GM19328 (cell line): ENCODE results near the gene DAB1.
"Not testable (repeated sequence)": the region's sequence is repeated elsewhere in the genome, so short reads cannot be mapped to it uniquely, and the experiment has no call there.

Source experiments
- ATAC-seq: cut with Tn5 transposase; IDR thresholded peaks from one replicate; pipeline ENCODE4 v1.9.1; 2021; ENCODE audit warnings: mild to moderate bottlenecking, moderate library complexity; ENCODE audit not compliant: unreplicated experiment

The DAB1 gene

DNA sequence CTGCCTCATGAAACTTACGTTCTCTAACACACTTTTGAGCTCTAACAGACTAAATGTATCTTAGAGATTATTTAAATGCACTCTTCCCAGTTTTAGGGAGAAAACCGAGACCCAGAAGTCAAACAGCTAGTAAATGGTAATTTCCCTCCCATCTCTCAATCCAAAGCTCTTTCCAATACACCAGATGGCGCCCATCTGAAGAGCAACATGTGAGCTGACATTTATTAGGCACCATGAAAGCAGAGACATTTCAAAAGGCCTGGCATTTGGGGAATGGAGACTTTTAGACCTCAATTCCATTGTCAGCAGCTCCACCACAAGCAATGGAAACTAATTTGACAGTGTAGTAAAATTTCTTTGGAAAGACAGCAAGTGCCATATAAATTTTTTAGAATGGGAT lies 191.4 kb downstream of the DAB1 start:
- ATAC-seq: no peak

DNA sequence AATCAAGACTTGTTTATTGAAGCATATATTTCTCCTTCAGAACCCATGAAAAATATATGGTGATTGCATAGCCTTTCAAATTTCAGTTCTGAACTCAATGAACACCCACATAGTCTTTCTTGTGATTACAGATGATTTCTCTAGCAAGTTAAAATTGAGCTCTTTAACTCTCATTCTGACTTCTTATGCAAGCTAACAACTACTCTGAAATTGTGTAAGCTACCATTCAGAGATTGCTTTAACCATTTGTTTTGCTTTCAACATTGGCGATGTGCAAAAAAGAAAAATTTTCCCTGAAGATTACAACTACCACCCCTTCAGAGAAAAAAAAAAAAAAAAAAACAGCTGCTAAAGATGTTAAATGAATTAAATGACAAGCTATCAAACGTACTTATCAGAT lies 193.9 kb downstream of the DAB1 start:
- ATAC-seq: no peak

DNA sequence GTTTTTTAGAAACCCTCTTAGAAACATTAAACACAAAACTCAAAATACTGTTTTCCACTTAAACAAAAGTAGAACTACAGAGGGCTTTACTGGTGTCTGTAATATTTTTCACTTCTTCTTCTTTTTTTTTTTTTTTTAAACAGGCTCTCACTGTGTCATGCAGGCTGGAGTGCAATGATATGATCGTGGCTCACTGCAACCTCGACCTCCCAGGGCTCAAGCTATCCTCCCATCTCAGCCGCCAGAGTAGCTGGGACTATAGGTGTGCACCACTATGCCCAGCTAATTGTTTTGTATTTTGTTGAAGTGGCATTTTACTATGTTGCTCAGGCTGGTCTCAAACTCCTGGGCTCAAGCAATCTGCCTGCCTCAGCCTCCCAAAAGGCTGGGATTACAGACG lies 194.8 kb downstream of the DAB1 start:
- no peak for ATAC-seq

DNA sequence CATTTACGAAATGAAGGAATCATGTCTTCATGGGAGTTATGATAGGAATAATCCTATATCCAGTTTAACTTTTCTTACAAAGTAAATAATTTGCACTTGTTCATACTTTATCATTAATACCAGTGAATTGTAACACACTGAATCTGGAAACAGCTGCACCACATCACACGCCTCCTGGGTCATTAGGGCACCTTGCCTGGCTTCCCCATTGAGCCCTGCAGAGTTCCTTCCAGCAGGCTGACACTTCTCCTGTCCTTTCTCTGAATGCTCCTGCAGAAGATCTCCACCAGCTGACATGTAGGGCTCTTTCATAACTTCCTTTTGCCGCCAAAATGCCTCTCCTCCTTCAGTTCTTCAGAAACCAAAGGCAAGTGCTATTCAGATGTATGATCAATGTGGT lies 201.1 kb downstream of the DAB1 start:
- ATAC-seq: no peak

DNA sequence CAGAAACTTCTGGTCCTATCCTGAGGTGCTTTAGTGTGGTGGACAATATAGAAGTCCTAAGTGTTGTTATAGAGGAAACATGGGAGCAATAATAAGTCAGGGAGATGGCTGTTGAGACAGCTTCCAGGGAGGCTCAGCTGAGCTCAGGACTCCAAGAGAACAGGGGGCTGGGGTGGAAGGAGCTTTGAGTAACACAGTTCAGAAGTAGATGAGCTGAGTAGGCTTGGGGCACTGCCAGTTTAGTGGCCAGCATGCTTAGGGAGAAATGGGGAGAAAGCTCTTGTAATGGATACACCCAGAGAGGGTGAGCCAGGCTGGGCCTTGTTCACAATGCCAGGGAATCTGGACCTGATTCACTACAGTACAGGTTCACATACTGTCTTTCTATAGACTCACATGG lies 201.6 kb downstream of the DAB1 start:
- ATAC-seq: no peak

DNA sequence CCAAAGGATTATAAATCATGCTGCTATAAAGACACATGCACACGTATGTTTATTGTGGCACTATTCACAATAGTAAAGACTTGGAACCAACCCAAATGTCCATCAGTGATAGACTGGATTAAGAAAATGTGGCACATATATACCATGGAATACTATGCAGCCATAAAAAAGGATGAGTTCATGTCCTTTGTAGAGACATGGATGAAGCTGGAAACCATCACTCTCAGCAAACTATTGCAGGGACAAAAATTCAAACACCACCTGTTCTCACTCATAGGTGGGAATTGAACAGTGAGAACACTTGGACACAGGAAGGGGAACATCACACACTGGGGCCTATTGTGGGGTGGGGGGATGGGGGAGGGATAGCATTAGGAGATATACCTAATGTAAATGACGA lies 203.0 kb downstream of the DAB1 start:
- ATAC-seq: not testable (repeated sequence)

DNA sequence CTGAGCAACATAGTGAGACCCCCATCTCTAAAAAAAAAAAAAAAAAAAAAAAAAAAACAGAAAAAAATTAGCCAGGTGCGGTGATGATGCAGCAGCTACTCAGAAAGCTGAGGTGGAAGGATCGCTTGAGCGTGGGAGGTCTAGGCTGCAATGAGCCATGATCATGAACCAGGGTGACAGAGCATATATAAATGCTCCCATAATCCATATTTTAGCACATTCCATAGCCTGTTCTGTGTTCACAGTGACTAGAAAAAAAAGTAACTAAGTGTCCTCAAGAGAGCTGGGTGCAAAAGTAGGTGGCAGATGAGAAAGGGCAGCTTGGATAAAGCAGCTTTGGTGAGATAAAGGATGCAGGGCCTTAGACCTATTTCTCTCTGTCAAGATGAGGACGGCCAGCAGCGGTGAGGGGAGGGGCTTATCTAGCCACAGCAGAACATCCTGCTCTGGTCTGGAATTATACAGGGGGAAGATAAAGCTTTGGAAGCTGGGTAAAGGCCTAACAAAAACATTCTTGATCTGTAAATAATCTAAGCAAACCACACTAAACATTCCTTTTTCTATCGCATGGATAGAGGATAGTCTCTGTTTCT lies 205.3 kb downstream of the DAB1 start:
- no peak for ATAC-seq

DNA sequence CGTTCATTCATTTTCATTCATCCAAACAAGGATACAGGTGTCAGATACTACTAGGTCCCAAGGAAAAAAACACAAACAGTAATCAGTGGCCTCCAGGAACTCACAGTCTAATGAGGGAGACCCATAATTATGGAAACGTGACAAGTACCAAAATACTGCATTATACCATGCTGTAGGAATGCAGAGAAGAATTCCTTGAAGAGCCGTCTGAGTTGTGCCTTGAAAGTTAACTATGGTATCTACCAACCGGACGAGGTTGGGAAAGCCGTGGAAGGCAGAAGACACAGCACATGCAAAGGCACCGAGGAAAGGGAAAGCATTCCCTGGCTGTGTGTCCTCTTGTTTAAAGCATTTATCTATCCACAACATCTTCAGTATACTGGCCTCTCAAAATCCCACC lies 206.0 kb downstream of the DAB1 start:
- no peak for ATAC-seq

DNA sequence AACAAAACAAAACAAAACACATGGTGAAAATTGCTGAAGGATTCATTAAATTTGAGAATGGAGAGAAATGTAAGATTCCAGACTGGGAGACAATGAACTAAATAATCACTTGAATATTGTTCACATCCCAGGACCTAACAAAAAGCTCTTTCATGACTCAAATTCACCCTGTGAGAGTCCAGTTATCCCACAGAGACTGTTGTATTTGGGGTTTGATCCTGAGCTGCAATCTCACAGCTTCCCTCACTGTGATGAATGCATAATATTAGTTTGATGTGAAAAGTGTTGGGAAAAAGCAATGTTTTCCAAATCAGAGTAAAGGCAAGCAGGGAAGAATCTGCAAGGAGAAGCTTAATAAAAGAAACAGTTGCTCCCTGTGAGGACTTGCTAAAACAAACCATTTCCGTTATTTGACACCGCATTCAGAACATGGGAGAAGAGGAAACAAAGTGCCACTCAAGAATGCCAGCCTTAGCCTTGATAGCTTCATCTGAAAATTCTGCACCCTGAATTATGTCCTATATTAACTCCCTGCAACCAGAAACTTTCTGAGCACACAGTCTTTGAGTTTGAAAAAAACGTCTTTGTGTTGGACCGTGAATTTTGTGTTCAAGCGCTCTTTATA lies 208.8 kb downstream of the DAB1 start:
- ATAC-seq: no peak

DNA sequence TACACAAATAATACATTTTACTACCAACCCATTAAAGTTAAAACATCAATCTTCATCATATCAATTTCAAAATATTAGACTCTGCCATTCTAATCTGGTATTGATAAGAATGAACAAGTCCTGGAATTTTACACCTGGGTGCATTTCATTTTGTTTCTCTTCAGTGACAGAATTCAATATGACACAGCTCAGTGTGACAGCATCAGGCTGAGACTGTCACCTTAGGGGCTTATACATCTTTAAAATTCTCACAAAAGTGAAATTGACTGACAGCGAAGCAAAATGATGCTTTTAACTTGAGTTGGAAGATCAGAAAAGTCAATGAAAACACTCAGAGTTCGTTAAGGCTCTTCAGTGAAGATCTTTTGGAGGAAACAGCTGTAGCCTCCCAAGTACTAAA lies 213.0 kb downstream of the DAB1 start:
- no peak for ATAC-seq

DNA sequence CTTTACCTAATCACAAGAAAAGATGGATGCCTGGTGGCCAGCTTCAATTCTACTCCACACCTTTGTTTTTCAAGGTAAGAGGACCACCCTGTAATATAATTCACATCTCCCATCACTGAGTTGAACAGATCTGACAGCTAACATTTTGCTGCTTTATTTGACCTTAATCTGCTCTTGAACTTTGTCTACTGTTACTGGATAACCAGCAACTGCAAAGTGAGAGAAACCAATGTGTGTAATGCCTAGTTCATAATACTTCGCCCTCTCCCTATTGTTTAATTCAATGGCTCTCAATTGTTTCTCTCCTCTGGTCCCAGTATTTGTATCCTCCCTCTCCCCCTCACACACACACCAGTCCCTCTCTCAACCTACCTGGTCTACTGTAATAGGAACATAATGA lies 214.4 kb downstream of the DAB1 start:
- ATAC-seq: no peak

DNA sequence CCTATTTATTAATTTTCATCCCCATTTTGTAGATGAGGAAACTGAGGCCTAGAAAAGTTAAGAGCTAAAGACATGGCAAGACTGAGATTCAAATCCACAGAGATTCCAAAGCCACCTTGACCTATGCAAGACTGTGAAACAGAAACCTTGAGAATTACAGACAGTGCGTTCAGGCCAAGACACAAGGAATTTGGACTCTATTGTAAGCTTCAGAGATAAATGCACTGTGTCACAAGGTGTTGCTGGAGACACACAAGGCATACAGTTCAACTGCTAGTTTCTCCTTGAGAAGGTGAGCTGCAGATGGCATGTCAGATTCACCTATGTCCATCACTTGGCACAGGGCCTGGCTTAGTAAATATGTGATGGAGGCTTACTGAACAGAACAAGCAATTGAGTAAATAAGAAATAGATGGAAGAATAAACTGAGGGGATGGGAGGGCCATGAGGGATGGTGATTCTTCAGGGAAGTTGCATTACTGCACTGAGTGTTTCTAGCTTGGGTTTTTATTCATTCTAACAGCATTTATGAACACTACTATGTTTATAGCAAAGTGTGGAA lies 215.0 kb downstream of the DAB1 start:
- no peak for ATAC-seq

DNA sequence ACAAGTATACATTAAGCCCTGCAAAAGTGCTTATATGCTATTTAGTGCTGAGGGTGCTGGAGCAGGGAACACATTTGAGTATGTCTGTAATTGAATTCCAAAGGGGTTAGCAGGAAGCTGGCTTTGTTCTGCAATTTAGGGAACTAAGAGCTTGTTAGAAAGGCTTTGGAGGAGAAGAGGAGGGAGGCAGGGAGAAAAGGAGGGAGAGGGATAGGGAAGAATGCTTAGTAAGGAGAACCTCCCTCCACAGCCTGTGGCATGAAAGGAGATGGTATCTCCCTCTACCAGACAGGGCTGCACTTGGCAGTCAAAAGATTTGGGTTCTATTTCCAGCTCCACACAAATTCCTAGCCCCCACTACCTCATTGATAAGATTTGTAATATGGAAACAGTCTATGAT lies 217.8 kb downstream of the DAB1 start:
- ATAC-seq: no peak

DNA sequence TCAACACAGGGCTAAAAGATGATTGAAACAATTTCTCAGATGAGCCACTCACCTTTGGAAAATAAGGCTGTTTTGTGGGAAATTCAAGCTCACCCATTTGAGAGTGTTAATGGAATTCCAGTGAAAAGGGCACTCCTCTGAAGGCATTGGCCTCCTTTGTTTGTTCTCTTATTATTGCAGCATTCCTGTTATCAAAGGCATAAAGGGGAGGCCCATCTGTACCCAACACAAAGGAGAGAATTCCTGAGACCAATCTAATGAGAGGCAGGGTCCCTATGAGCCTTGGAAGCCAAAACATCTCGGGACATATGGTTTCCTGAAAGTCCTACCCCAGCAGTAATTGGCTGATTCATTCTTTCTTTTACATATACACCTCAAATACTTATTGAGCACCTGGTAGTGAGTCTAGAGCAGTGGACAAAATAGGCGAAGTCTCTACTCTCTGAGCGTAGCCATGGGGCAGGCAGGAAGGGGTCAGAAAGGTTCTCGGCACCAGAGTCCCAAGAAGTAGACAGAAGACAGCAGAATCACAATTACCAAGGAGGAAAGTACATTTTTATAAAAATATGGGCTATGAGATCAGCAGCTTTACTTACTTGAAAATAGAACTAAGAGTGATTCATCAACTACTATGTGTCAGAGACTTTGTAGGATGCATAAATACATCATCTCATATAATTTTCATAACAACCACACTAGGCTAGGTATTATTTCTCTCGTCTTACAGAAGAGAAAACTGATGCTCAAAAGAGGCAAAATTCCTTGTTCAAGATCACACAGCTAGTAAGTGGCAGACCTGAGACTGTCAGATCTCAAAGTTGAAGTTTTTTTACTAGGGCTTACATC lies 218.7 kb downstream of the DAB1 start:
- ATAC-seq: no peak

DNA sequence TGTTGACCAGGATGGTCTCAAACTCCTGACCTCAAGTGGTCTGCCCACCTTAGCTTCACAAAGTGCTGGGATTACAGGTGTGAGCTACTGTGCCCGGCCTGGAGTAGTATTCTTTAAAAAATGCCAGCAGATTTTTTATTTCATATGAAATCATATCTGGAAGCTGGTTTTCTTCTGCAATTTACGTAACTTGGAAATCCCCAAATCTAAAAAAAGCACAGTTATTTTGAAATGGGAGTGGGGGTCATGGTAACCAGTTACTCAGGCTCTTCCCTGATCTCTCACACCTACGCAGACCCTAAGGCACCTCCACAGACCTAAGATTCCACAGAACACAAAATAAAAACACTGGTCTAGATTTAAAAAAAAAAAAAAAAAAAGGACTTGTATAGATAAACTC lies 219.8 kb downstream of the DAB1 start:
- no peak for ATAC-seq

DNA sequence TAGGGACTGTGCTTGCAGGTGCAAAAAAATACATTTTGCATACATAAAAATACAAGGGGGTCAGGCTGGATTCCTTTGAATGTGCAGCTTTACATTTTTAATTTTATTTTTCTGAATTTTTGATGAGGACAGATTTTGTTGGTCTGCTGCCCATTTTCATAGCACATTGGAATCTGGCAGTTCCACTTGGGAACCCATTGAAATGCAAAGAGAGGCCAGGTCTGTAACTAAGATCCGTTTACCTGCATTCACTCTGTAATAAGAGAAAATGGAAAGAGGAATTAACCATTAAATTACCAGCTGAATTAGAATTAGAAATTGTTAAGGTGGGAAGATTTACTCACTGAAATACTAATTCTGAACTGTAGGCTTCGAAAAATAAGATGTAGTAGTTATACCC lies 221.6 kb downstream of the DAB1 start:
- no peak for ATAC-seq

DNA sequence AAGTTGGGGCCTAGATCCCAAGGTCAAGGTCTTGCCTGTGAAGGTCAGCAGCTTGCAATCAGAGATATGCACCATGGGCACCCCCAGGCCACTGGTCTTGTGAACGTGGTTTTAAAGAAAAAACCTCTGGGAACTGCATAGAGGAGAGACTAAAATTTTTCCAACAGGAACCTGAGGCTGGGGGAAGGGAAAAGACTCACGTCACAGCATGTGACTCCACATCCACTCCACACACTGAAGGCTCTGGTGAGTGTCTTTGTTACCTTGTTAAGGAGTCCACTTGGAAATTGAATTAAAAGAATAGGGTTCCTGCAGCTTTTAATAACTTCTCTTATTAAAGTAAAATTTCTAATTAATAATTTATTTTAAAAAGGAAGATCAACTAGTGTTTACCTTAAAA lies 224.9 kb downstream of the DAB1 start:
- no peak for ATAC-seq

DNA sequence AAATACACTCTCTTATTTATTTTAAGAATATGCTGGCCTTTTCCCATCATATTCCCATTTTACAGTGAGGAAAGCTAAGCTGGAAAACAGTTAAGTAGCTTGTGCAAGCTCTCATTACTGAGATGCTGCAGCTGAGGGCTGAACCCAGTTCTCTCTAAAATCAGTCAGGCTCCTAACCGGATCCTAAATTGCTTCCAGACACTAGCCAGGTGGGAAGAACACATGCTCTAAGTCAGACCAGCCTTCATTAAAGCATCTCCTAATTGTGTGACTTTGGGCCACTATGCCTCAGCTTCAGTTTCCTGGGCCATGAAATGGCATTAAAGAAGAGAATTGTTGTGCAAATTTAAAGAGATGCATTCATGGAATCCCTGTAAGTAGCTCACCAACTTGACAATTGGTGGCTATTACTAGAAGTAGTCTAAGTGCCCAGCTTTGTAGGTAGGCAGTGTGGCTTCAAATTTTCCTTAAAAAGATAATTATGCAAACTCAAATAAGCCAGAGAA lies 228.4 kb downstream of the DAB1 start:
- no peak for ATAC-seq

DNA sequence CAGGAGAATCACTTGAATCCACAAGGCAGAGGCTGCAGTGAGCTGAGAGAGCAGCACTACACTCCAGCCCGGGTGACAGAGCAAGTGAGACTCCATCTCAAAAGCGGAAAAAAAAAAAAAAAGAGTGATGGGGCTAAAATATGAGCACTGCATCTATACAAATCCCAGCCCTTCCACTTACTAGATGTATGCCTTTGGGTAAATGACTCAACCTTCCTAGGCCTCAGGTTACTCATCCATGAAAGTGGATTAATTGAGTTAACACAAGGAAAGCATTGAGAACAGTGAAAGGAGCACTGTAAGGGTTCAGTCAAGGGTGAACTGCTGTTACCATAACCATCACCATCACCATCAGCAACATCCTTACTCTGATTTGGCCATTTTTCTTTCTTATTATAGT lies 231.6 kb downstream of the DAB1 start:
- ATAC-seq: no peak

DNA sequence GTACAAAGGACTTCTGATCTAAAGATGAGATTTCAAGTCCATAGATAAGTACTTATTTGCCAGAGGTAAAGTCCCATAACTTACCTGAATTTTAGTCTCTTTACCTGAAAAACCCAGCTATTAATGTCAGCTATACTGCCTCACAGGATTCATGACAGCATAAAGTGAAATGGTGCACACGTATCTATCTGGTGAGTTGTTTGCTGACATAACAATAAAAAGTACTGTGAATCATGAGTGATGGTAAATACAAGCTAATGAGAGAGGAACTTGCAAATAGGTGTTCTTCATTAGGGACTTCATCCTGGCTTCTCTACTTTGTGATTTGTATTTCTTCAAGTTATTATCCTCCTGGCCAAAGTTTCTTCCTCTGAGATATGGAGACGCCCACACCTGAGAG lies 233.0 kb downstream of the DAB1 start:
- no peak for ATAC-seq

DNA sequence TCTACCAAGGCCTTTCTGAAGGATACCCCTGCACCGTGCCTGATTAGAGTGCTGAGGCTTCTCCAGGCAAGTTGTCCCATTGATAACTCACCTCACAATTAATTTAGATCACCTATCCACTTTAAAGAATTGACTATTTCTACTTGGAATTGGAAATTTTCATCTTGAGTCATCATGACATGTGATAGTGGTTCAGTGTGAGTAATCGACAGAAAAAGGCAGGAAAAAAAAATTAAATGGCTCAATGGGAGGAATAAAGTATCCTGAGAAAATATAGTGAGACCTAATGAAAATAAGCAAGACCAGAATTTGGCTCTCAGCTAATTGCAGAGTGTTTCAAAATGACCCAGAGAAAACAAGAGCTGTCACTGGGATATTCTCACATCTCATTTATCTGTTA lies 235.7 kb downstream of the DAB1 start:
- ATAC-seq: no peak

DNA sequence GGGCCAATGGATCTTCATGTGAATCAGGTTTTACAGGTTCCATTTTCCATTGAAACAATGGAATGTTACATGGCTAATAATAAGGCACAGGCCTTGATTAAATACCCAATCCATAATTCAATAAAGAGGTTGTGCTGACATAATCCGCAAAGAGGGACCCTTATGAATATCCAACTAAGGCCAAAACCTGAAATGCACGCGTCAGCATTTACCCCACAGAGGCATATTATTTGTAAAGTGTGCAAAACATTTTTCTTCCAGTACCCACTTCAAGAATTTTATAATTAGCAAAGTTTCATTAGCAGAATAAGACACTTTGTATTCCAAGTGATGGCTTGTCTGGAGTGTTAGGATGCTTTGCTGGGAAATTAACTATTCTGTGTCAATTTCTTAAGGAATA lies 237.4 kb downstream of the DAB1 start:
- ATAC-seq: no peak
